ENCODE measurements around the gene LCMT1.

The LCMT1 gene

GRCh38 chr16:25213709-25214397 lies 102.3 kb downstream of the LCMT1 start:
- no peak overlapping the region for H3K27ac ChIP-seq
- no peak for TF ChIP-seq CTCF (IDR thresholded peaks at IDR 0.05)
- no peak overlapping the region for H3K4me3 ChIP-seq
- no peak for DNase-seq (ENCODE audit: low spot score)

GRCh38 chr16:25217112-25217511 lies 105.6 kb downstream of the LCMT1 start:
- TF ChIP-seq CTCF (IDR thresholded peaks at IDR 0.05) = no peak
- Histone ChIP-seq H3K4me3 (no peak overlapping the region), H3K27ac (no peak overlapping the region)
- no peak for DNase-seq (ENCODE audit: low spot score)

- DNase-seq (ENCODE audit: low spot score) = no peak
- Histone ChIP-seq H3K4me3 (no peak overlapping the region), H3K27ac (no peak overlapping the region)
- TF ChIP-seq CTCF (IDR thresholded peaks at IDR 0.05) = no peak
These were observed 106.4 kb downstream of the LCMT1 start for GRCh38 chr16:25217921-25218320.

- H3K4me3 ChIP-seq = no peak overlapping the region
These were observed 107.7 kb downstream of the LCMT1 start for GRCh38 chr16:25219070-25219737.

GRCh38 chr16:25222959-25223358 lies 111.4 kb downstream of the LCMT1 start:
- no peak for TF ChIP-seq CTCF (IDR thresholded peaks at IDR 0.05)
- Histone ChIP-seq H3K27ac (no peak overlapping the region), H3K4me3 (no peak overlapping the region)
- DNase-seq (ENCODE audit: low spot score) = no peak

More at GRCh38 chr16:25219070-25219737, 107.7 kb downstream of the LCMT1 start:
- no peak for TF ChIP-seq CTCF (IDR thresholded peaks at IDR 0.05)
- no peak overlapping the region for H3K27ac ChIP-seq
- no peak for DNase-seq (ENCODE audit: low spot score)

GRCh38 chr16:25223964-25224363 lies 112.4 kb downstream of the LCMT1 start:
- Histone ChIP-seq H3K4me3 (no peak overlapping the region), H3K27ac (no peak overlapping the region)

More at GRCh38 chr16:25223964-25224363, 112.4 kb downstream of the LCMT1 start:
- no peak for DNase-seq (ENCODE audit: low spot score)
- TF ChIP-seq CTCF (IDR thresholded peaks at IDR 0.05) = no peak

Measured in coronary artery (tissue), 2 donors.